K562 (cell line): ENCODE results near the gene RPTOR. TPM values are rescaled to one million over a fixed set of nuclear protein-coding genes. Genes with fewer than 3 reads are reported as not detected.
A peak's percentile ranks its signal among the peaks of the same experiment; 100 is the strongest.

Experiments used
- ATAC-seq: fragments of 200-7000 bp; cut with Tn5 transposase; 3 replicates; pipeline ENCODE4 v1.9.1; 2020; ENCODE audit warnings: moderate library complexity
- BruUV-seq: library from RNA; stranded (reverse); fragments of 400-500 nt; replicated peaks from 2 replicates; lab custom pipeline; 2021; lab: Mats Ljungman, UMichigan
- CTCF ChIA-PET: fragments of 300-600 bp; formaldehyde crosslinking; extraction: SDS; loops from one replicate; lab custom pipeline; 2021; ENCODE audit warnings: low intra/inter-chr PET ratio; lab: Yijun Ruan, JAX
- POLR2A ChIA-PET: fragments of 300-600, 350-650 bp; sonication (Branson Sonifier 250); formaldehyde crosslinking; extraction: SDS; loops from one replicate; lab custom pipeline; 2021; ENCODE audit warnings: antibody characterized with exemption, inconsistent platforms; lab: Yijun Ruan, JAX
- DNase-seq, 4 experiments: peaks; one replicate each; pipeline versions ENCODE4 v3.0.0 to v3.0.0-alpha.2; 2011 to 2018; ENCODE audit warnings: low spot score in 3 of 4, mixed read lengths in 3 of 4; ENCODE audit errors: extremely low read depth in 1 of 4
- FAIRE-seq: peaks from 2 replicates; lab custom pipeline; 2011; peaks lifted over from hg19 to GRCh38; lab: Jason Lieb, UNC
- H2AFZ ChIP-seq: 2 replicates; pipeline ENCODE4 v1.6.0; 2011; ENCODE audit warnings: low read depth, low read length, control low read depth, inconsistent platforms
- H3K27ac ChIP-seq: fragments of 200-600 bp; 3 replicates; pipeline ENCODE4 v1.8.0; 2011; ENCODE audit warnings: low read depth, mild to moderate bottlenecking, control low read depth, inconsistent platforms, low read length, moderate library complexity, mixed read lengths; ENCODE audit errors: extremely low read depth
- H3K27me3 ChIP-seq, 2 experiments: fragments of 300-600 bp in 1 of 2; 2 replicates in 1 of 2; 3 replicates in 1 of 2; pipeline versions ENCODE4 v1.6.0 to v1.8.0; 2011; ENCODE audit warnings: inconsistent platforms in 2 of 2, low read length in 2 of 2, mild to moderate bottlenecking in 1 of 2, mixed read lengths in 1 of 2, moderate library complexity in 1 of 2; ENCODE audit not compliant: control insufficient read depth in 2 of 2, insufficient read depth in 2 of 2
- H3K36me3 ChIP-seq: fragments of 300-600 bp; 3 replicates; pipeline ENCODE4 v1.8.0; 2011; ENCODE audit warnings: mild to moderate bottlenecking, low read length, inconsistent platforms; ENCODE audit not compliant: control insufficient read depth, insufficient read depth
- H3K4me1 ChIP-seq, 2 experiments: fragments of 200-600 bp in 1 of 2; replicated peaks in 1 of 2; 2 replicates in 1 of 2; 3 replicates in 1 of 2; pipeline versions ENCODE4 v1.5.1 to v1.8.0; 2011; ENCODE audit warnings: inconsistent platforms in 2 of 2, low read length in 2 of 2, mild to moderate bottlenecking in 1 of 2, mixed read lengths in 1 of 2, moderate library complexity in 1 of 2; ENCODE audit not compliant: control insufficient read depth in 2 of 2, insufficient read depth in 2 of 2
- H3K4me2 ChIP-seq: 2 replicates; pipeline ENCODE4 v1.6.1; 2011; ENCODE audit warnings: low read length, control low read depth, inconsistent platforms, mixed read lengths; ENCODE audit not compliant: insufficient read depth
- H3K4me3 ChIP-seq: fragments of 200-600 bp; sonication (generic), shearing (Covaris generic); 2 replicates; pipeline ENCODE4 v1.5.1; 2016; ENCODE audit warnings: control low read depth, inconsistent platforms
- H3K79me2 ChIP-seq: fragments of 200-600 bp; 3 replicates; pipeline ENCODE4 v1.8.0; 2011; ENCODE audit warnings: low read length, inconsistent platforms; ENCODE audit not compliant: control insufficient read depth, insufficient read depth
- H3K9ac ChIP-seq, 2 experiments: 2 replicates each; pipeline versions ENCODE4 v1.6.0 to v1.6.1; 2011; ENCODE audit warnings: low read depth in 2 of 2, low read length in 2 of 2, control low read depth in 1 of 2, inconsistent platforms in 1 of 2, mild to moderate bottlenecking in 1 of 2, mixed read lengths in 1 of 2; ENCODE audit not compliant: insufficient read depth in 1 of 2
- H3K9me1 ChIP-seq: one replicate; pipeline ENCODE4 v1.6.0; 2011; ENCODE audit warnings: inconsistent platforms, mild to moderate bottlenecking, low read length, moderate library complexity; ENCODE audit not compliant: control insufficient read depth, insufficient read depth
- H3K9me3 ChIP-seq: replicated peaks from 2 replicates; pipeline ENCODE4 v1.5.1; 2011; ENCODE audit warnings: low read depth, low read length, inconsistent platforms; ENCODE audit not compliant: control insufficient read depth, insufficient read depth
- H4K20me1 ChIP-seq: replicated peaks from 2 replicates; pipeline ENCODE4 v1.6.1; 2011; ENCODE audit warnings: low read length, inconsistent platforms, mixed read lengths; ENCODE audit not compliant: control insufficient read depth, insufficient read depth
- ARID4B ChIP-seq: sonication (generic); formaldehyde crosslinking; IDR thresholded peaks from 2 replicates; pipeline ENCODE4 v1.8.0; 2022; ENCODE audit warnings: mild to moderate bottlenecking, missing genetic modification reagents
- DPF2 ChIP-seq: fragments of 450-650 bp; IDR thresholded peaks from 2 replicates; pipeline ENCODE4 v1.6.1; 2016
- KAT7 ChIP-seq: sonication (generic); formaldehyde crosslinking; IDR thresholded peaks from 2 replicates; pipeline ENCODE4 v1.8.0; 2022; ENCODE audit warnings: missing genetic modification reagents, mild to moderate bottlenecking, borderline replicate concordance
- KDM4B ChIP-seq, 2 experiments: fragments of 450-650 bp in 1 of 2; sonication (generic) in 1 of 2; IDR thresholded peaks; 2 replicates each; pipeline ENCODE4 v1.6.1; 2016 to 2017; ENCODE audit warnings: borderline replicate concordance in 2 of 2, antibody characterized with exemption in 1 of 2, low read depth in 1 of 2, mild to moderate bottlenecking in 1 of 2
- LEF1 ChIP-seq: fragments of 450-650 bp; IDR thresholded peaks from 2 replicates; pipeline ENCODE4 v1.6.1; 2016; ENCODE audit warnings: mild to moderate bottlenecking
- NFE2 ChIP-seq: IDR thresholded peaks from 2 replicates; pipeline ENCODE4 v1.6.1; 2014; ENCODE audit warnings: antibody characterized with exemption, low read depth
- NR2C1 ChIP-seq, 2 experiments: fragments of 450-650 bp; IDR thresholded peaks; 2 replicates each; pipeline ENCODE4 v1.6.1; 2017; ENCODE audit warnings: mild to moderate bottlenecking in 2 of 2, antibody characterized with exemption in 1 of 2, inconsistent platforms in 1 of 2, missing compliant biosample characterization in 1 of 2, missing genetic modification characterization in 1 of 2
- USF1 ChIP-seq: sonication (generic); formaldehyde crosslinking; IDR thresholded peaks from 2 replicates; pipeline ENCODE4 v1.9.0; 2022; ENCODE audit warnings: mild to moderate bottlenecking, missing genetic modification reagents
- ZKSCAN3 ChIP-seq: fragments of 250-450 bp; sonication (Bioruptor Pico); IDR thresholded peaks from 2 replicates; pipeline ENCODE4 v1.4.0; 2020
- ZNF398 ChIP-seq: fragments of 250-450 bp; sonication (Bioruptor Pico); IDR thresholded peaks from 2 replicates; pipeline ENCODE4 v1.8.0; 2021; ENCODE audit warnings: moderate library complexity, mild to moderate bottlenecking, inconsistent platforms
- ZNF79 ChIP-seq: fragments of 250-450 bp; sonication (Bioruptor Pico); IDR thresholded peaks from 2 replicates; pipeline ENCODE4 v1.4.0; 2020; ENCODE audit warnings: low read depth, mild to moderate bottlenecking, moderate library complexity
- WGBS: fragments of 100-300 bp; shearing (Covaris generic); methylation state at CpG from one replicate; pipeline ENCODE4 v1.1.6; 2016; ENCODE audit warnings: low coverage, mixed read lengths; ENCODE audit not compliant: insufficient coverage; ENCODE audit errors: missing lambda C conversion rate; 5-methylcytosine and 5-hydroxymethylcytosine counted together
- in situ Hi-C: fragments of 300-500 bp; cut with MboI; formaldehyde crosslinking; loops from 4 replicates; pipeline ENCODE4 v1.15.0; 2018; ENCODE audit warnings: inconsistent platforms, mixed read lengths
- intact Hi-C: fragments of 100-400 bp; cut with micrococcal nuclease; formaldehyde crosslinking; loops from 2 replicates; pipeline ENCODE4 v1.14.2; 2022
- polyA plus RNA-seq, 8 experiments: library from polyadenylated mRNA; depleted of rRNA in 4 of 8; stranded (reverse) in 5 of 8; unstranded in 3 of 8; fragments of >200 nt; fragmentation: Nextera tagmentation in 2 of 8; fragmentation: Illumina TruSeq in 1 of 8; extraction: Ambion mirVana in 2 of 8; extraction: Trizol in 1 of 8; gene quantifications; 2 replicates each; pipeline versions ENCODE4 v1.2.1 to v1.2.3, GENCODE V29; 2011 to 2014; ENCODE audit warnings: inconsistent platforms in 1 of 8, missing spikeins in 1 of 8
- total RNA-seq, 7 experiments: library from RNA; depleted of rRNA in 6 of 7; stranded (reverse); fragments of >200 nt in 6 of 7; fragmentation: Illumina TruSeq in 2 of 7; extraction: Trizol in 2 of 7; gene quantifications; 2 replicates each; pipeline versions ENCODE4 v1.2.1 to v1.2.3, GENCODE V29; 2011 to 2021; ENCODE audit warnings: low replicate concordance in 1 of 7

The RPTOR gene
- total and polyA plus RNA-seq, 9 of the 15 experiments (the other 6 are each of a cell fraction or from before 2014, with no cell fraction given) = 0.24 to 54.1 (median 10.2) TPM

- Histone ChIP-seq H3K36me3 (peaks cover 33% of the 10 kb centered on the region), H3K27ac (no peak overlapping the region)
- CTCF ChIA-PET = no interaction called here
- in situ Hi-C loops = no loop called here
- TSS peak; percentile 16 for BruUV-seq
- TF ChIP-seq ARID4B (CRISPR knock-in tag) (no peak), DPF2 (no peak), NFE2 (no peak), KDM4B (IDR thresholded peaks at IDR 0.05; ENCODE audit: borderline replicate concordance in 2 of 2, low read depth in 1 of 2) (no peak), LEF1 (no peak), ZNF398 (no peak), NR2C1 (IDR thresholded peaks at IDR 0.05) (no peak), NR2C1 (tag; IDR thresholded peaks at IDR 0.05) (no peak), ZNF79 (CRISPR knock-in tag) (no peak), KAT7 (CRISPR knock-in tag) (no peak), ZKSCAN3 (CRISPR knock-in tag) (no peak), USF1 (no peak)
- TF ChIP-seq, all 486 proteins: peak for 0
- no peaks in the 10 kb centered on the region for H3K9me3 ChIP-seq
- no peak overlapping the region for H3K4me2 ChIP-seq
- H3K4me3 ChIP-seq = no peak overlapping the region
- no peaks in the 10 kb centered on the region for H3K79me2 ChIP-seq
- intact Hi-C loops = no loop called here
- H3K9ac ChIP-seq = no peak overlapping the region
- H3K27me3 ChIP-seq = no peaks in the 10 kb centered on the region; a peak in 1 of 5 replicates
- POLR2A ChIA-PET = no interaction called here
- peaks cover 3 to 18% of the 10 kb centered on the region in 2 experiments; a peak in 4 of 5 replicates for H3K4me1 ChIP-seq
- no peak overlapping the region for H2AFZ ChIP-seq
- DNase-seq (no peak), ATAC-seq (no peak), FAIRE-seq (no peak)
- WGBS = 94% methylated on average over 25 of the region's 25 CpGs
- no peaks in the 10 kb centered on the region for H4K20me1 ChIP-seq
- H3K9me1 ChIP-seq = no peaks in the 10 kb centered on the region
Observed at GRCh38 chr17:80844418-80844990, 299.9 kb downstream of the RPTOR start.
